MM.1S (cell line): ENCODE results near the gene DUS3L.

Experiments
- DNase-seq: peaks from one replicate; pipeline ENCODE4 v3.0.0-alpha.2; 2015
- H2AFZ ChIP-seq: fragments of 300-600 bp; sonication (generic); 2 replicates; pipeline ENCODE4 v1.6.0; 2016; ENCODE audit warnings: antibody characterized with exemption, low read length
- H3F3A ChIP-seq: fragments of 300-600 bp; sonication (generic); 2 replicates; pipeline ENCODE4 v1.6.1; 2016; ENCODE audit warnings: mild to moderate bottlenecking, antibody characterized with exemption, low read length, moderate library complexity, mixed read lengths; ENCODE audit not compliant: insufficient read depth
- H3K27ac ChIP-seq: fragments of 300-600 bp; sonication (generic); 2 replicates; pipeline ENCODE4 v1.5.1; 2016; ENCODE audit warnings: mild to moderate bottlenecking, low read length
- H3K27me3 ChIP-seq: fragments of 300-600 bp; sonication (generic); replicated peaks from 2 replicates; pipeline ENCODE4 v1.6.0; 2016; ENCODE audit warnings: low read length; ENCODE audit not compliant: insufficient read depth
- H3K36me3 ChIP-seq: fragments of 300-600 bp; sonication (generic); replicated peaks from 2 replicates; pipeline ENCODE4 v1.6.1; 2016; ENCODE audit warnings: mild to moderate bottlenecking, low read length, mixed read lengths; ENCODE audit not compliant: insufficient read depth
- H3K4me1 ChIP-seq: fragments of 300-600 bp; sonication (generic); 2 replicates; pipeline ENCODE4 v1.6.1; 2016; ENCODE audit warnings: low read length, mixed read lengths
- H3K4me2 ChIP-seq: fragments of 300-600 bp; sonication (generic); 2 replicates; pipeline ENCODE4 v1.6.0; 2016; ENCODE audit warnings: low read depth, low read length
- H3K4me3 ChIP-seq: fragments of 300-600 bp; sonication (generic); 2 replicates; pipeline ENCODE4 v1.5.1; 2016; ENCODE audit warnings: low read length, mixed read lengths
- H3K79me2 ChIP-seq: fragments of 300-600 bp; sonication (generic); 2 replicates; pipeline ENCODE4 v1.6.1; 2016; ENCODE audit warnings: mixed run types, low read length, mixed read lengths
- H3K9ac ChIP-seq: fragments of 300-600 bp; sonication (generic); 2 replicates; pipeline ENCODE4 v1.6.1; 2016; ENCODE audit warnings: low read length, mixed read lengths
- H3K9me2 ChIP-seq: fragments of 300-600 bp; sonication (generic); replicated peaks from 2 replicates; pipeline ENCODE4 v1.6.1; 2016; ENCODE audit warnings: mild to moderate bottlenecking, low read length, mixed read lengths; ENCODE audit not compliant: insufficient read depth
- H3K9me3 ChIP-seq: fragments of 300-600 bp; sonication (generic); replicated peaks from 2 replicates; pipeline ENCODE4 v1.6.1; 2016; ENCODE audit warnings: mild to moderate bottlenecking, low read length, mixed read lengths; ENCODE audit not compliant: insufficient read depth
- H4K20me1 ChIP-seq: fragments of 300-600 bp; sonication (generic); 2 replicates; pipeline ENCODE4 v1.6.1; 2016; ENCODE audit warnings: mild to moderate bottlenecking, low read length, moderate library complexity, mixed read lengths; ENCODE audit not compliant: insufficient read depth
- CTCF ChIP-seq: fragments of 300-600 bp; sonication (generic); IDR thresholded peaks from 2 replicates; pipeline ENCODE4 v1.5.1; 2016; ENCODE audit warnings: antibody characterized with exemption, low read length, mixed read lengths
- EZH2 ChIP-seq: fragments of 300-600 bp; sonication (generic); optimal IDR thresholded peaks from 2 replicates; pipeline ENCODE3; 2017; ENCODE audit warnings: low read depth, mild to moderate bottlenecking, antibody characterized with exemption, low read length, mixed read lengths
- EZH2phosphoT487 ChIP-seq: fragments of 300-600 bp; sonication (generic); IDR thresholded peaks from 2 replicates; pipeline ENCODE4 v1.6.1; 2018; ENCODE audit warnings: antibody characterized with exemption, low read length

Gene DUS3L

GRCh38 chr19:5837761-5838352 lies 46.9 kb upstream of the DUS3L start:
- no peak for DNase-seq
- Histone ChIP-seq H3K9me3 (no peaks in the 10 kb centered on the region), H3F3A (no peaks in the 10 kb centered on the region), H4K20me1 (no peaks in the 10 kb centered on the region), H3K79me2 (no peaks in the 10 kb centered on the region), H3K36me3 (no peaks in the 10 kb centered on the region), H3K27ac (no peak overlapping the region), H3K4me2 (no peak overlapping the region), H3K9ac (no peak overlapping the region), H3K4me1 (no peaks in the 10 kb centered on the region), H3K27me3 (peaks cover 82% of the 10 kb centered on the region), H3K9me2 (no peaks in the 10 kb centered on the region), H2AFZ (no peak overlapping the region), H3K4me3 (no peak overlapping the region)
- no peak for TF ChIP-seq EZH2
- TF ChIP-seq CTCF: no peak
- TF ChIP-seq EZH2phosphoT487: no peak

GRCh38 chr19:5832527-5833216 lies 41.7 kb upstream of the DUS3L start:
- no peak overlapping the region for H3K27ac ChIP-seq
- H3K4me2 ChIP-seq: no peak overlapping the region
- H3K9me3 ChIP-seq: no peaks in the 10 kb centered on the region
- H3K36me3 ChIP-seq: no peaks in the 10 kb centered on the region
- H3F3A ChIP-seq: no peaks in the 10 kb centered on the region
- no peaks in the 10 kb centered on the region for H3K79me2 ChIP-seq
- no peak overlapping the region for H2AFZ ChIP-seq
- no peaks in the 10 kb centered on the region for H3K4me1 ChIP-seq
- H3K4me3 ChIP-seq: no peak overlapping the region
- DNase-seq: no peak
- peaks cover 78% of the 10 kb centered on the region for H3K27me3 ChIP-seq
- no peak for TF ChIP-seq CTCF
- TF ChIP-seq EZH2: no peak
- no peak for TF ChIP-seq EZH2phosphoT487
- no peaks in the 10 kb centered on the region for H4K20me1 ChIP-seq
- no peaks in the 10 kb centered on the region for H3K9me2 ChIP-seq
- no peak overlapping the region for H3K9ac ChIP-seq

- Histone ChIP-seq H3K27me3 (peaks cover 75% of the 10 kb centered on the region), H2AFZ (no peak overlapping the region), H3K79me2 (no peaks in the 10 kb centered on the region), H3K36me3 (no peaks in the 10 kb centered on the region), H3K27ac (no peak overlapping the region), H3K4me1 (peaks cover 4% of the 10 kb centered on the region), H3K9me2 (no peaks in the 10 kb centered on the region), H4K20me1 (no peaks in the 10 kb centered on the region), H3K4me2 (no peak overlapping the region), H3K9me3 (no peaks in the 10 kb centered on the region), H3K9ac (no peak overlapping the region), H3K4me3 (no peak overlapping the region), H3F3A (peaks cover 5% of the 10 kb centered on the region)
- no peak for TF ChIP-seq EZH2
- no peak for TF ChIP-seq EZH2phosphoT487
- TF ChIP-seq CTCF: no peak
- DNase-seq: no peak
Observed at GRCh38 chr19:5832061-5832460, 41.1 kb upstream of the DUS3L start.
